PC-3 (cell line): ENCODE measurements around the gene NTS.

Source experiments
- CTCF ChIP-seq: fragments of 300-600 bp; sonication (generic); conservative IDR thresholded peaks from 2 replicates; pipeline ENCODE4 v1.5.1; 2017; ENCODE audit warnings: antibody characterized with exemption, low read depth, mild to moderate bottlenecking, low read length
- EZH2 ChIP-seq: fragments of 300-600 bp; sonication (generic); IDR thresholded peaks from one replicate; pipeline ENCODE4 v1.6.1; 2017; ENCODE audit warnings: antibody characterized with exemption, mild to moderate bottlenecking, low read length; ENCODE audit not compliant: unreplicated experiment

DNA sequence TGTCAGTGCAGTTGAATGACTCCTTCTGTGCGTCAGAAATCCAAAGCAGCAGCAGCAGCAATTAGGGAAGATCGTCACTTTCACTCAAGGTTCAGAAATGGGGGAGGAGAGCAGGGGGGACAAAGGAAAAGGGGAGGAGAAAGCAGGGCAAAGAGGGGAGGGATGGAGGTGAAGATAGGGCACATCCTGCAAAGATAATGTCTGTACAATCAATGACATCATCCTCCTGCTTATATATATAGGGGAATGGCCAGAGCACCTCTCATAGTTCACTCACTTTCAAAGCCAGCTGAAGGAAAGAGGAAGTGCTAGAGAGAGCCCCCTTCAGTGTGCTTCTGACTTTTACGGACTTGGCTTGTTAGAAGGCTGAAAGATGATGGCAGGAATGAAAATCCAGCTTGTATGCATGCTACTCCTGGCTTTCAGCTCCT is at the start of gene NTS:
- TF ChIP-seq CTCF (0 out of 2 replicates have a peak, but pooled peaks have one; percentile 10), EZH2 (no peak)
